HEK293 (cell line): ENCODE measurements around the gene HOXA11.

Experiments used
- HOXD13 ChIP-seq: sonication (generic); formaldehyde crosslinking; IDR thresholded peaks from 2 replicates; pipeline ENCODE4 v1.8.0; 2022; ENCODE audit warnings: missing genetic modification reagents, borderline replicate concordance
- YY1 ChIP-seq: fragments of 450-650 bp; formaldehyde crosslinking; IDR thresholded peaks from 2 replicates; pipeline ENCODE4 v1.5.1; 2018; ENCODE audit warnings: missing biosample characterization, missing genetic modification characterization
- ZBTB1 ChIP-seq: fragments of 450-650 bp; formaldehyde crosslinking; IDR thresholded peaks from 2 replicates; pipeline ENCODE4 v1.5.1; 2016; ENCODE audit warnings: missing biosample characterization, missing genetic modification characterization
- ZBTB8A ChIP-seq: fragments of 450-650 bp; formaldehyde crosslinking; IDR thresholded peaks from 2 replicates; pipeline ENCODE4 v1.5.1; 2016; ENCODE audit warnings: missing biosample characterization, missing genetic modification characterization
- ZNF175 ChIP-seq: fragments of 450-650 bp; formaldehyde crosslinking; IDR thresholded peaks from 2 replicates; pipeline ENCODE4 v1.5.1; 2016; ENCODE audit warnings: missing biosample characterization, missing genetic modification characterization
- ZNF404 ChIP-seq: fragments of 450-650 bp; formaldehyde crosslinking; IDR thresholded peaks from 2 replicates; pipeline ENCODE4 v1.5.1; 2017; ENCODE audit warnings: missing biosample characterization, missing genetic modification characterization
- TF ChIP-seq, protein P1 (sequence below): fragments of 450-650 bp; formaldehyde crosslinking; IDR thresholded peaks from 2 replicates; pipeline ENCODE4 v1.5.1; 2016; ENCODE audit warnings: missing biosample characterization, missing genetic modification characterization, borderline replicate concordance
- TF ChIP-seq, protein P2 (sequence below): fragments of 450-650 bp; formaldehyde crosslinking; IDR thresholded peaks from 2 replicates; pipeline ENCODE4 v1.5.1; 2016; ENCODE audit warnings: missing biosample characterization, missing genetic modification characterization

DNA sequence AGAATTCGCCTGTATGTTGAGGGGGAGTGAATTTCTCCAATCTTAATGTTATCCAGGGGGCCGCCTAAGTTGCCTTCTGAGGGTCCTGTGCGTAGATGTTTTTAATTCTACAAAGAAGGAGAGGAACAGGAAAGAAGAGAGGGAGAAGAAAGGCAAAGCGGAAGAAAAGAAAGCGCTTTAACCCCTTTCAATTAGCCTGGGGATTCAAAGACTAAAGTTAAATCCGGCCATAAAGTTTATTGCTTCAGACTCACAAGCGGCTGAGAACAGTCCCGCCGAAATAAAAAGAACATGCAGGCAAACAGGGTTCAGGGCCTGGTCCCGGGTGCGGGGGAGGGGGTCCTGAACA lies 46.1 kb downstream of the HOXA11 start:
- TF ChIP-seq, protein P1, sequence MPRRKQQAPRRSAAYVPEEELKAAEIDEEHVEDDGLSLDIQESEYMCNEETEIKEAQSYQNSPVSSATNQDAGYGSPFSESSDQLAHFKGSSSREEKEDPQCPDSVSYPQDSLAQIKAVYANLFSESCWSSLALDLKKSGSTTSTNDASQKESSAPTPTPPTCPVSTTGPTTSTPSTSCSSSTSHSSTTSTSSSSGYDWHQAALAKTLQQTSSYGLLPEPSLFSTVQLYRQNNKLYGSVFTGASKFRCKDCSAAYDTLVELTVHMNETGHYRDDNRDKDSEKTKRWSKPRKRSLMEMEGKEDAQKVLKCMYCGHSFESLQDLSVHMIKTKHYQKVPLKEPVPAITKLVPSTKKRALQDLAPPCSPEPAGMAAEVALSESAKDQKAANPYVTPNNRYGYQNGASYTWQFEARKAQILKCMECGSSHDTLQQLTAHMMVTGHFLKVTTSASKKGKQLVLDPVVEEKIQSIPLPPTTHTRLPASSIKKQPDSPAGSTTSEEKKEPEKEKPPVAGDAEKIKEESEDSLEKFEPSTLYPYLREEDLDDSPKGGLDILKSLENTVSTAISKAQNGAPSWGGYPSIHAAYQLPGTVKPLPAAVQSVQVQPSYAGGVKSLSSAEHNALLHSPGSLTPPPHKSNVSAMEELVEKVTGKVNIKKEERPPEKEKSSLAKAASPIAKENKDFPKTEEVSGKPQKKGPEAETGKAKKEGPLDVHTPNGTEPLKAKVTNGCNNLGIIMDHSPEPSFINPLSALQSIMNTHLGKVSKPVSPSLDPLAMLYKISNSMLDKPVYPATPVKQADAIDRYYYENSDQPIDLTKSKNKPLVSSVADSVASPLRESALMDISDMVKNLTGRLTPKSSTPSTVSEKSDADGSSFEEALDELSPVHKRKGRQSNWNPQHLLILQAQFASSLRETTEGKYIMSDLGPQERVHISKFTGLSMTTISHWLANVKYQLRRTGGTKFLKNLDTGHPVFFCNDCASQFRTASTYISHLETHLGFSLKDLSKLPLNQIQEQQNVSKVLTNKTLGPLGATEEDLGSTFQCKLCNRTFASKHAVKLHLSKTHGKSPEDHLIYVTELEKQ (tag by site-specific recombination) = no peak
- TF ChIP-seq ZNF175 (tag by site-specific recombination) = no peak
- no peak for TF ChIP-seq ZBTB8A (tag by site-specific recombination)
- no peak for TF ChIP-seq ZNF404 (tag by site-specific recombination)
- TF ChIP-seq, protein P2, sequence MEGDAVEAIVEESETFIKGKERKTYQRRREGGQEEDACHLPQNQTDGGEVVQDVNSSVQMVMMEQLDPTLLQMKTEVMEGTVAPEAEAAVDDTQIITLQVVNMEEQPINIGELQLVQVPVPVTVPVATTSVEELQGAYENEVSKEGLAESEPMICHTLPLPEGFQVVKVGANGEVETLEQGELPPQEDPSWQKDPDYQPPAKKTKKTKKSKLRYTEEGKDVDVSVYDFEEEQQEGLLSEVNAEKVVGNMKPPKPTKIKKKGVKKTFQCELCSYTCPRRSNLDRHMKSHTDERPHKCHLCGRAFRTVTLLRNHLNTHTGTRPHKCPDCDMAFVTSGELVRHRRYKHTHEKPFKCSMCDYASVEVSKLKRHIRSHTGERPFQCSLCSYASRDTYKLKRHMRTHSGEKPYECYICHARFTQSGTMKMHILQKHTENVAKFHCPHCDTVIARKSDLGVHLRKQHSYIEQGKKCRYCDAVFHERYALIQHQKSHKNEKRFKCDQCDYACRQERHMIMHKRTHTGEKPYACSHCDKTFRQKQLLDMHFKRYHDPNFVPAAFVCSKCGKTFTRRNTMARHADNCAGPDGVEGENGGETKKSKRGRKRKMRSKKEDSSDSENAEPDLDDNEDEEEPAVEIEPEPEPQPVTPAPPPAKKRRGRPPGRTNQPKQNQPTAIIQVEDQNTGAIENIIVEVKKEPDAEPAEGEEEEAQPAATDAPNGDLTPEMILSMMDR (tag by site-specific recombination) = no peak
- TF ChIP-seq ZBTB1 (tag by site-specific recombination) = no peak
- no peak for TF ChIP-seq YY1 (tag by site-specific recombination)
- TF ChIP-seq HOXD13 (CRISPR knock-in tag) = no peak
